Vagina (tissue), 2 donors: Measurements from ENCODE around the gene KCP. TPM values are rescaled to one million over a fixed set of nuclear protein-coding genes. Genes with fewer than 3 reads are reported as not detected.

Source experiments
- DNase-seq, 2 donors: peaks; one replicate each; pipeline ENCODE4 v3.0.0-alpha.2; 2017; ENCODE audit errors: extremely low spot score in 2 of 2
- H3K27ac ChIP-seq: fragments of 200-600 bp; sonication (generic); one replicate; pipeline ENCODE4 v1.5.1; 2019
- H3K27me3 ChIP-seq: fragments of 200-600 bp; sonication (generic); one replicate; pipeline ENCODE4 v1.5.1; 2019
- H3K36me3 ChIP-seq, 2 donors: fragments of 200-600 bp; sonication (generic); one replicate each; pipeline ENCODE4 v1.5.1; 2017 to 2019
- H3K4me1 ChIP-seq: fragments of 200-600 bp; sonication (generic); one replicate; pipeline ENCODE4 v1.5.1; 2019
- H3K4me3 ChIP-seq, 2 donors: fragments of 200-600 bp; sonication (generic); 1 replicate in 1 of 2; 2 replicates in 1 of 2; pipeline ENCODE4 v1.5.1; 2016 to 2019
- H3K9me3 ChIP-seq: fragments of 200-600 bp; sonication (generic); one replicate; pipeline ENCODE4 v1.5.1; 2019
- CTCF ChIP-seq, 3 experiments: fragments of 450-650 bp in 2 of 3; fragments of 200-600 bp in 1 of 3; sonication (generic) in 1 of 3; IDR thresholded peaks; one replicate each; pipeline ENCODE4 v1.5.1; 2017 to 2019; ENCODE audit warnings: antibody characterized with exemption in 3 of 3, mild to moderate bottlenecking in 2 of 3, moderate library complexity in 2 of 3
- POLR2A ChIP-seq, 2 donors: fragments of 450-650 bp; IDR thresholded peaks; one replicate each; pipeline ENCODE4 v1.6.1; 2017; ENCODE audit warnings: antibody characterized with exemption in 2 of 2, mild to moderate bottlenecking in 2 of 2, moderate library complexity in 2 of 2
- POLR2AphosphoS5 ChIP-seq, 2 donors: sonication (generic); formaldehyde crosslinking; IDR thresholded peaks; one replicate each; pipeline ENCODE4 v1.9.0; 2017; ENCODE audit warnings: antibody characterized with exemption in 2 of 2, mild to moderate bottlenecking in 2 of 2, low read depth in 1 of 2; ENCODE audit not compliant: insufficient read depth in 1 of 2
- intact Hi-C: fragments of 100-400 bp; cut with DNase I; formaldehyde crosslinking; loops from one replicate; pipeline ENCODE4 v1.15.1; 2023
- total RNA-seq: library from RNA; depleted of rRNA; stranded (reverse); fragments of >200 nt; gene quantifications from one replicate; pipeline ENCODE4 v1.2.3, GENCODE V29; 2016

KCP gene
- total RNA-seq, 1 donor from 2014 or later, result 1.2 TPM

GRCh38 chr7:128889121-128889520, 21.4 kb downstream of the KCP start:
- Histone ChIP-seq H3K9me3 (no peaks in the 10 kb centered on the region), H3K4me1 (peaks cover 28% of the 10 kb centered on the region), H3K4me3 (no peak overlapping the region), H3K27me3 (no peaks in the 10 kb centered on the region), H3K27ac (no peak overlapping the region), H3K36me3 (no peaks in the 10 kb centered on the region)
- intact Hi-C loops, result no loop called here
- TF ChIP-seq POLR2AphosphoS5 (IDR thresholded peaks at IDR 0.05; ENCODE audit: insufficient read depth in 1 of 2, low read depth in 1 of 2) (no peak), POLR2A (IDR thresholded peaks at IDR 0.05) (no peak), CTCF (IDR thresholded peaks at IDR 0.05) (no peak)
- DNase-seq, result no peak

- Histone ChIP-seq H3K4me3 (no peak overlapping the region), H3K36me3 (no peaks in the 10 kb centered on the region), H3K27ac (no peak overlapping the region), H3K9me3 (no peaks in the 10 kb centered on the region), H3K27me3 (no peaks in the 10 kb centered on the region), H3K4me1 (peaks cover 27% of the 10 kb centered on the region)
- DNase-seq, result no peak
- intact Hi-C loops, result no loop called here
- TF ChIP-seq POLR2A (IDR thresholded peaks at IDR 0.05) (no peak), CTCF (IDR thresholded peaks at IDR 0.05) (no peak), POLR2AphosphoS5 (IDR thresholded peaks at IDR 0.05; ENCODE audit: insufficient read depth in 1 of 2, low read depth in 1 of 2) (no peak)
These were observed 21.8 kb downstream of the KCP start for GRCh38 chr7:128888756-128889095.

GRCh38 chr7:128888039-128888755, 22.3 kb downstream of the KCP start:
- H3K27me3 ChIP-seq, result no peaks in the 10 kb centered on the region
- TF ChIP-seq POLR2AphosphoS5 (IDR thresholded peaks at IDR 0.05; ENCODE audit: insufficient read depth in 1 of 2, low read depth in 1 of 2) (no peak), POLR2A (IDR thresholded peaks at IDR 0.05) (no peak)
- no peak overlapping the region for H3K27ac ChIP-seq
- DNase-seq, result no peak
- H3K4me3 ChIP-seq, result no peak overlapping the region
- no peaks in the 10 kb centered on the region for H3K9me3 ChIP-seq
- intact Hi-C loops, result no loop called here
- H3K4me1 ChIP-seq, result peaks cover 21% of the 10 kb centered on the region
- no peaks in the 10 kb centered on the region for H3K36me3 ChIP-seq

GRCh38 chr7:128887169-128888038, 23.1 kb downstream of the KCP start:
- Histone ChIP-seq H3K36me3 (no peaks in the 10 kb centered on the region), H3K27me3 (no peaks in the 10 kb centered on the region), H3K4me1 (peaks cover 15% of the 10 kb centered on the region), H3K9me3 (no peaks in the 10 kb centered on the region), H3K4me3 (no peak overlapping the region), H3K27ac (no peak overlapping the region)
- DNase-seq, result no peak
- no peak for TF ChIP-seq POLR2AphosphoS5 (IDR thresholded peaks at IDR 0.05; ENCODE audit: insufficient read depth in 1 of 2, low read depth in 1 of 2)
- TF ChIP-seq CTCF (IDR thresholded peaks at IDR 0.05), result no peak
- no peak for TF ChIP-seq POLR2A (IDR thresholded peaks at IDR 0.05)
- intact Hi-C loops, result no loop called here

GRCh38 chr7:128886391-128887168, 23.9 kb downstream of the KCP start:
- no peak overlapping the region for H3K4me3 ChIP-seq
- no peak for DNase-seq
- H3K4me1 ChIP-seq, result peaks cover 6% of the 10 kb centered on the region
- TF ChIP-seq POLR2AphosphoS5 (IDR thresholded peaks at IDR 0.05; ENCODE audit: insufficient read depth in 1 of 2, low read depth in 1 of 2) (no peak), POLR2A (IDR thresholded peaks at IDR 0.05) (no peak), CTCF (IDR thresholded peaks at IDR 0.05) (no peak)
- no peaks in the 10 kb centered on the region for H3K9me3 ChIP-seq
- intact Hi-C loops, result no loop called here
- H3K27me3 ChIP-seq, result no peaks in the 10 kb centered on the region
- no peak overlapping the region for H3K27ac ChIP-seq
- H3K36me3 ChIP-seq, result no peaks in the 10 kb centered on the region
